ACHN (cell line): Measurements from ENCODE around the gene ANKS1B.
"Not testable (repeated sequence)": the region's sequence is repeated elsewhere in the genome, so short reads cannot be mapped to it uniquely, and the experiment has no call there.

Source experiments
- DNase-seq: peaks from one replicate; pipeline ENCODE4 v3.0.0-alpha.2; 2015
- in situ Hi-C: cut with HindIII; loops from 2 replicates; pipeline ENCODE4 v1.10.0; 2017; ENCODE audit warnings: low sequenced_read_pairs, low pct_ligation_motif_present, low pct_unique_long_range_greater_than_20kb

The ANKS1B gene

GRCh38 chr12:99287136-99287535, 697.6 kb downstream of the ANKS1B start:
- in situ Hi-C loops = no loop called here
- DNase-seq = no peak

GRCh38 chr12:99284161-99284560, 700.6 kb downstream of the ANKS1B start:
- no peak for DNase-seq
- in situ Hi-C loops = no loop called here

- in situ Hi-C loops = no loop called here
- no peak for DNase-seq
These were observed 702.1 kb downstream of the ANKS1B start for GRCh38 chr12:99282624-99283023.

- in situ Hi-C loops = no loop called here
These were observed 702.6 kb downstream of the ANKS1B start for GRCh38 chr12:99282086-99282485.

GRCh38 chr12:99281277-99281676, 703.5 kb downstream of the ANKS1B start:
- DNase-seq = no peak
- in situ Hi-C loops = no loop called here

More at GRCh38 chr12:99282086-99282485, 702.6 kb downstream of the ANKS1B start:
- DNase-seq = no peak

GRCh38 chr12:99278899-99279298, 705.8 kb downstream of the ANKS1B start:
- no peak for DNase-seq
- in situ Hi-C loops = no loop called here

GRCh38 chr12:99277591-99278379, 707.0 kb downstream of the ANKS1B start:
- in situ Hi-C loops = no loop called here
- no peak for DNase-seq

- in situ Hi-C loops = no loop called here
These were observed 713.7 kb downstream of the ANKS1B start for GRCh38 chr12:99271071-99271470.

GRCh38 chr12:99267038-99267437, 717.7 kb downstream of the ANKS1B start:
- in situ Hi-C loops = no loop called here
- no peak for DNase-seq

More at GRCh38 chr12:99271071-99271470, 713.7 kb downstream of the ANKS1B start:
- peak; percentile 44 for DNase-seq

- DNase-seq = no peak
- in situ Hi-C loops = no loop called here
These were observed 719.1 kb downstream of the ANKS1B start for GRCh38 chr12:99265648-99266047.

GRCh38 chr12:99261256-99261655, 723.5 kb downstream of the ANKS1B start:
- in situ Hi-C loops = no loop called here
- DNase-seq = no peak

GRCh38 chr12:99260456-99260996, 724.2 kb downstream of the ANKS1B start:
- DNase-seq = no peak
- in situ Hi-C loops = no loop called here

GRCh38 chr12:99259040-99259934, 725.4 kb downstream of the ANKS1B start:
- in situ Hi-C loops = no loop called here
- DNase-seq = no peak

GRCh38 chr12:99257672-99258071, 727.1 kb downstream of the ANKS1B start:
- no peak for DNase-seq
- in situ Hi-C loops = no loop called here

GRCh38 chr12:99253068-99253467, 731.7 kb downstream of the ANKS1B start:
- in situ Hi-C loops = no loop called here
- DNase-seq = peak; percentile 47

GRCh38 chr12:99250091-99250490, 734.6 kb downstream of the ANKS1B start:
- in situ Hi-C loops = no loop called here
- no peak for DNase-seq

- no peak for DNase-seq
- in situ Hi-C loops = no loop called here
These were observed 735.2 kb downstream of the ANKS1B start for GRCh38 chr12:99249543-99249942.

- DNase-seq, in situ Hi-C loops: not testable (repeated sequence)
These were observed 746.7 kb downstream of the ANKS1B start for GRCh38 chr12:99237907-99238538.

GRCh38 chr12:99235381-99235780, 749.4 kb downstream of the ANKS1B start:
- no peak for DNase-seq

More at GRCh38 chr12:99235381-99235780, 749.4 kb downstream of the ANKS1B start:
- in situ Hi-C loops = no loop called here
